ENCODE results near the gene TRAM2.

- TF ChIP-seq, protein P1, sequence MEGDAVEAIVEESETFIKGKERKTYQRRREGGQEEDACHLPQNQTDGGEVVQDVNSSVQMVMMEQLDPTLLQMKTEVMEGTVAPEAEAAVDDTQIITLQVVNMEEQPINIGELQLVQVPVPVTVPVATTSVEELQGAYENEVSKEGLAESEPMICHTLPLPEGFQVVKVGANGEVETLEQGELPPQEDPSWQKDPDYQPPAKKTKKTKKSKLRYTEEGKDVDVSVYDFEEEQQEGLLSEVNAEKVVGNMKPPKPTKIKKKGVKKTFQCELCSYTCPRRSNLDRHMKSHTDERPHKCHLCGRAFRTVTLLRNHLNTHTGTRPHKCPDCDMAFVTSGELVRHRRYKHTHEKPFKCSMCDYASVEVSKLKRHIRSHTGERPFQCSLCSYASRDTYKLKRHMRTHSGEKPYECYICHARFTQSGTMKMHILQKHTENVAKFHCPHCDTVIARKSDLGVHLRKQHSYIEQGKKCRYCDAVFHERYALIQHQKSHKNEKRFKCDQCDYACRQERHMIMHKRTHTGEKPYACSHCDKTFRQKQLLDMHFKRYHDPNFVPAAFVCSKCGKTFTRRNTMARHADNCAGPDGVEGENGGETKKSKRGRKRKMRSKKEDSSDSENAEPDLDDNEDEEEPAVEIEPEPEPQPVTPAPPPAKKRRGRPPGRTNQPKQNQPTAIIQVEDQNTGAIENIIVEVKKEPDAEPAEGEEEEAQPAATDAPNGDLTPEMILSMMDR (IDR thresholded peaks at IDR 0.05), result no peak
- TF ChIP-seq POLR2AphosphoS5 (IDR thresholded peaks at IDR 0.05), result no peak
Observed at GRCh38 chr6:52546192-52546591, 30.7 kb downstream of the TRAM2 start.

Measured in suprapubic skin (tissue), 3 donors.